ENCODE data around the gene OR8B3.

Gene OR8B3

GRCh38 chr11:124359566-124359965 lies 39.3 kb downstream of the OR8B3 start:
- no peak for DNase-seq

GRCh38 chr11:124346311-124346955 lies 52.4 kb downstream of the OR8B3 start:
- no peak for DNase-seq

All from NCI-H2107 (cell line).